Nucleus accumbens (tissue), 56 donors: ENCODE measurements around the gene PIK3R6.

ENCODE experiments used
- DNase-seq, 56 donors: peaks; one replicate each; lab custom pipeline; 2025; lab: John Stamatoyannopoulos, UW

Gene PIK3R6

GRCh38 chr17:8867361-8867981 lies at the start of gene PIK3R6:
Gene PIK3R6 (minus strand): TSS chr17:8867674. CDS start chr17:8849794, 17,880 bp downstream.
- DNase-seq: no peak

GRCh38 chr17:8916466-8916865 lies 49.0 kb upstream of the PIK3R6 start:
- no peak for DNase-seq

- no peak for DNase-seq
Measured at GRCh38 chr17:8914554-8914953, 47.1 kb upstream of the PIK3R6 start.

GRCh38 chr17:8913879-8914278 lies 46.4 kb upstream of the PIK3R6 start:
- DNase-seq: no peak

GRCh38 chr17:8913091-8913490 lies 45.6 kb upstream of the PIK3R6 start:
- no peak for DNase-seq

GRCh38 chr17:8912084-8912981 lies 44.9 kb upstream of the PIK3R6 start:
- no peak for DNase-seq

GRCh38 chr17:8910969-8911604 lies 43.6 kb upstream of the PIK3R6 start:
- no peak for DNase-seq

GRCh38 chr17:8909586-8910270 lies 42.3 kb upstream of the PIK3R6 start:
- DNase-seq: no peak

- DNase-seq: no peak
Measured at GRCh38 chr17:8905331-8905730, 37.9 kb upstream of the PIK3R6 start.

GRCh38 chr17:8904686-8905085 lies 37.2 kb upstream of the PIK3R6 start:
- DNase-seq: no peak

- no peak for DNase-seq
Measured at GRCh38 chr17:8904201-8904600, 36.7 kb upstream of the PIK3R6 start.

- no peak for DNase-seq
Measured at GRCh38 chr17:8900626-8901585, 33.4 kb upstream of the PIK3R6 start.

- DNase-seq: no peak
Measured at GRCh38 chr17:8900207-8900606, 32.7 kb upstream of the PIK3R6 start.

- DNase-seq: no peak
Measured at GRCh38 chr17:8898636-8899035, 31.2 kb upstream of the PIK3R6 start.

GRCh38 chr17:8898126-8898525 lies 30.7 kb upstream of the PIK3R6 start:
- DNase-seq: no peak

GRCh38 chr17:8896641-8897635 lies 29.5 kb upstream of the PIK3R6 start:
- DNase-seq: no peak

GRCh38 chr17:8896087-8896486 lies 28.6 kb upstream of the PIK3R6 start:
- DNase-seq: no peak
